ENCODE measurements around the gene PREX1. TPM values are rescaled to one million over a fixed set of nuclear protein-coding genes. Genes with fewer than 3 reads are reported as not detected.
"Not testable (repeated sequence)": the region's sequence is repeated elsewhere in the genome, so short reads cannot be mapped to it uniquely, and the experiment has no call there.

PREX1 gene
- polyA plus RNA-seq, 4 donors = 13.7 to 16.7 (median 15.2) TPM

- DNase-seq (ENCODE audit: low read depth in 4 of 4, low spot score in 2 of 4) = no peak
Observed at GRCh38 chr20:48814633-48815032, 13.2 kb downstream of the PREX1 start.

- no peak for DNase-seq (ENCODE audit: low read depth in 4 of 4, low spot score in 2 of 4)
Observed at GRCh38 chr20:48813930-48814546, 13.8 kb downstream of the PREX1 start.

DNA sequence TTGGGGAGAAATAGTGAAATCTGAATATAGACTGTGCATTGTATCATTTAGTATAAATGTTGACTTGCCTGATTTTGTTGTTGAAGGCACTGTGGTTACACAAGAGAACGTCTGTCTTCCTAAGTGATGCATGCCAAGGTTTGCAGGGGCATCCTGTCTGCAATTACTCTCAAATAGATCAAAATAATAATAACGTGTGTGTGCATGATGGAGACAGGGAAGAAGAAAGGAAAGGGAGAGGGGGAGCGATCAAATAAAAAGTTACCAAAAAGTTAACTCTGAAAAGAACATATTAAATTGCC, 14.4 kb downstream of the PREX1 start:
- DNase-seq (ENCODE audit: low read depth in 4 of 4, low spot score in 2 of 4) = no peak

GRCh38 chr20:48812600-48813445, 15.0 kb downstream of the PREX1 start:
- no peak for DNase-seq (ENCODE audit: low read depth in 4 of 4, low spot score in 2 of 4)

GRCh38 chr20:48812114-48812513, 15.7 kb downstream of the PREX1 start:
- DNase-seq (ENCODE audit: low read depth in 4 of 4, low spot score in 2 of 4) = not testable (repeated sequence)

DNA sequence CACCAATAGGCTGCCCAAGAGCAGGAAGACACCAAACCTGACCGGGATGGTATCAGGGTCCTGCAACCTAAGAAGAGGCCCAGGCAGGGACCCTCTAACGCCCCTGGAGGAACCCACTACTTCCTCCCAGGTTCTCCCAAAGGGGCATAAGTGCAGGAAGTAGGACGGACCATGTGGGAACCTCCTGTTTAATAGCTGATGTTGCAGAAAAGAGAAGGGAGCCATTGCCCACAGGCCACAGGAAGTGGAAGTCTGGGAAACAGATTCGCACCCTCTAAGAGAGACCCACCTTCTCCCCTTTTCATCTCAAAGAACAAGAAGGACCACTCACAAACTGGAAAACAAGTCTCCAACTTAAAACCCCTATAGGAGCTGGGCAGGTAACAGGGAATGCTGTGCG, 18.1 kb downstream of the PREX1 start:
- DNase-seq (ENCODE audit: low read depth in 4 of 4, low spot score in 2 of 4) = no peak

DNA sequence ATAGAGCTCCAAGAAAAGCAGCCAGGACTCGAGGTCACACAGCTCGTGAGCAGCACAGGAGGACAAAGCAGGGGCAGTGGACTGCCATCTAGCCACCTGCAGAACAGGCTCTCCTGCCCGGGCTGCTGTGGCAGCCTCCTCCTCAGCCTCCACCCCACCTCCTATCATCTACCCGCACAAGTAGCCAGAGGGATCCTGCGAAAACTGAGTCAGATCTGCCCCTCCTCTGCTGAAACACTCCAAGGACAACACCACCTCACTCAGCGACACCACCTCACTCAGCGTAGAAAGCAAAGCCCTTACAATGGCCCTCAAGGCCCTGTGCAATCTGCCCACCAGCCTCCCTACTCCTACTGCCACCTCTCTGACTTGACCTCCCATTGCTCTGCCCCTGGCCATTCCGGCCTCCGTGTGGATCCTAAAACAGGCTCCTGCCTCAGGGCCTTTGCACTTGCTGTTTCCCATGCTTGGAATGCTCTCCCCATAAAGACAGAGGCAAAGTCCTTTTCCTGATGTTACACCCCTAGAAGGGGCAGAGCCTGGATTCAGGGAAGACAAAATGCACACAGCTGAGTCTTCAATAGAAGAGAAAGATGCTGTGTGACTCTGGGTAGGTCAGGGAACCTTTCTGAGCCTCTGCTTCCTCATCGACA, 19.3 kb downstream of the PREX1 start:
- DNase-seq (ENCODE audit: low read depth in 4 of 4, low spot score in 2 of 4) = no peak

- no peak for DNase-seq (ENCODE audit: low read depth in 4 of 4, low spot score in 2 of 4)
Observed at GRCh38 chr20:48807586-48808381, 20.0 kb downstream of the PREX1 start.

GRCh38 chr20:48807051-48807450, 20.7 kb downstream of the PREX1 start:
- no peak for DNase-seq (ENCODE audit: low read depth in 4 of 4, low spot score in 2 of 4)

DNA sequence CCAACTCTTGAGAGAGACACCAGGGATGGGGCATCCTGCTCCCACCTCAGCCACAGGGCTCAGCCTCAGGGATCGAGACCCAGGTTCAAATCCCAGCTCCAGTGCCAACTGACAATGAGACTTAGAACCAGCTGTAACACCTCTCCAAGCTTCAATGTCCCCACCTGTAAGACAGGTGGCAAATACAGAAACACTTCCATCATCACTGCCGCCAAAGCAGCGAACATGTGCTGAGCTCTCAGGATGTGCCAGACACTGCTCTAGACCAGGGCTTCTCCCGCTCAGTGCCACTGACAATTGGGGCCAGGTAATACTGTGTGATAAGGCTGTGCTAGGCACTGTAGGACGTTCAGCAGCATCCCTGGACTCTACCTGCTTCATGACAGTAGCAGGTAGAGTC, 22.1 kb downstream of the PREX1 start:
- DNase-seq (ENCODE audit: low read depth in 4 of 4, low spot score in 2 of 4) = no peak

DNA sequence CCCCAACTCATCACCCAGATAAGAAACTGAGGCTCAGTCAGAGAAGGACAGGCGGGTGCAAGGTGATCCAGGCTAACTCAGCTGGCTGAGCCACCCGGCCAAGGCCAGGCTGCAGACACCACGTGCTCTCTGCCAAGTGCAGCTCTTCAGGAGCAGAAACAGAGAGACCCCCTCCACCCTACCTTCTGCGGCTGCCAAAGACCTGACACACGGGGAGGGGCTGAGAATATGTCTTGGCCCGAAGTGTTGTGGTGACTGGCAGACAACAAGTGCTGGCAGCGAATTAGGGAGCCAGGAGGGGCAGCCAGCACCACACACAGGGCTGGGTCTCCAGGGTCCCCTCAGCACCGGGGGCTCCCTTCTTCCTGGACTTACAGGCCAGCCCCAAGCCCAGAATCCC, 22.5 kb downstream of the PREX1 start:
- DNase-seq (ENCODE audit: low read depth in 4 of 4, low spot score in 2 of 4) = no peak

DNA sequence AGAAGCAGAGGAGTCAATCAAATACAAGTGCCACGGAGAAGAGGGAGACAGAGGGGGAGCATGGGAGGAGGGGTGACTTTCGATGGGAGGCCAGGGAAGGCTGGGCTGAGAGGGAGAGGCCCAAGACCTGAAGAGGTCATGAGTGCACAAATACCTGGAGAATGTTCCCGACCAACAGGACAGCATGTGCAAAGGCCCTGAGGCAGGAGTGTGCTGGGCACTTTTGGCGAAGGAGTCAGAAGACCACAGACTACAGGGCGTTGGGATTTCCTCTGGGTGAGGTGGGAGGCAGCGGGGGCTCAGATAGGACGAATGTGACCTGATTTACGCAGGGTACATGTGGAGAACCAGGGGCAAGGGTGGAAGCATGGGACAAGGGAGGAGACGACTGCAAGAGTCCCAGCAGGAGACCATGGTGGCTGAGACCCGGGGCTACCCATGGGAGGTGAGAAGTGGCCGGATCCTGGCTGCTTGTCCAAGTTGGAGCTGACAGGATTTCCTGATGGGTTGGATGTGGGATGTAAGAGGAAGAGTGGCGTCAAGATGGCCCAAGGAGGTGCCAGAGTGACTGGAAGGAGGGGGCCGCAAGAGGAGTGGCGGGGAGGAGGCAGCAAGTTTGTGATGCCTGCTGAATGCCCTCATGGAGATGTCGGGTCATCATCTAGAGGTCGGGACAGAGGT, 23.4 kb downstream of the PREX1 start:
- no peak for DNase-seq (ENCODE audit: low read depth in 4 of 4, low spot score in 2 of 4)

DNA sequence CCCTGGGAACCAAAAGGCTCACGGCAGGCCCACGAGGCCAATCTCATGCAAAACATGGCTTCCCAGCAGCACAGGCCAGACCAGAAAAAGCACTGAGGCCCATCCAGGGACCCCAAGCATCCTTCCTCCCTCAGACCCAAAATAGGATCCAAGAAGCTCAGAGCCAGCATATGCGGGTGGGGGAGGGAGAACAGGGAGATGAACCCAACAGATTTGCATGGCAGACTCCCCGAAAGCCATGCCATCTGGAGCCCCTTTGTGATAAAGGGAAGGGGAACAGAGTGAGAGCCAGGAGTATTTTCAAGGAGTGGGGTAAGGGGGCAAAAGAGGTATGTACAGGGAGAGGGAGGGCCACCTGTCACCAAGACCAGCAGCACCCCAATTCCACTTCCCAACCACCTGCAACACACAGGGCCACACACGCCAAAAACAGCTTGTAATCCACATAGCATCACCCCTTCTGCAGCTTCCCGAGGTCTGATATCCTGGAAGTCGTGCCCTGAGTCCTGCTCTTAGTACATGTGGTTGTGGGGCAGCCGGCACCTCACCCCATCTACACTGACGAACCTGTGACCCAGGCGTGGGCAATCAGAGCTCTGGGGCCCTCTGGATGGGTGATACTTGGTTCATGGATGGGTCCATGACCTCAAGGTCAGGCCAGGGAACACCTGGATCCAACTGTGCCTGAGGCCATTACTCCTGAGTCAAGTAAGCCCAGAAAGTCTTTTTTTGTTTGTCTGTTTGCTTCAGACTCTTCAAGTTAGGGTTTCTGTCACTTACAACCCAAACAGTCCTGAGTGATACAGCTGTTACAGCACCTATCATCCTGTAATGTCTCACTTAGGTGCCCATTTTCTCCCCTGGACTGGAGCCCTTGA, 24.4 kb downstream of the PREX1 start:
- DNase-seq (ENCODE audit: low read depth in 4 of 4, low spot score in 2 of 4) = no peak

- DNase-seq (ENCODE audit: low read depth in 4 of 4, low spot score in 2 of 4) = no peak
Observed at GRCh38 chr20:48802647-48803046, 25.2 kb downstream of the PREX1 start.

GRCh38 chr20:48802216-48802615, 25.6 kb downstream of the PREX1 start:
- no peak for DNase-seq (ENCODE audit: low read depth in 4 of 4, low spot score in 2 of 4)

GRCh38 chr20:48801197-48801596, 26.6 kb downstream of the PREX1 start:
- DNase-seq (ENCODE audit: low read depth in 4 of 4, low spot score in 2 of 4) = no peak

- no peak for DNase-seq (ENCODE audit: low read depth in 4 of 4, low spot score in 2 of 4)
Observed at GRCh38 chr20:48800177-48800576, 27.6 kb downstream of the PREX1 start.

DNA sequence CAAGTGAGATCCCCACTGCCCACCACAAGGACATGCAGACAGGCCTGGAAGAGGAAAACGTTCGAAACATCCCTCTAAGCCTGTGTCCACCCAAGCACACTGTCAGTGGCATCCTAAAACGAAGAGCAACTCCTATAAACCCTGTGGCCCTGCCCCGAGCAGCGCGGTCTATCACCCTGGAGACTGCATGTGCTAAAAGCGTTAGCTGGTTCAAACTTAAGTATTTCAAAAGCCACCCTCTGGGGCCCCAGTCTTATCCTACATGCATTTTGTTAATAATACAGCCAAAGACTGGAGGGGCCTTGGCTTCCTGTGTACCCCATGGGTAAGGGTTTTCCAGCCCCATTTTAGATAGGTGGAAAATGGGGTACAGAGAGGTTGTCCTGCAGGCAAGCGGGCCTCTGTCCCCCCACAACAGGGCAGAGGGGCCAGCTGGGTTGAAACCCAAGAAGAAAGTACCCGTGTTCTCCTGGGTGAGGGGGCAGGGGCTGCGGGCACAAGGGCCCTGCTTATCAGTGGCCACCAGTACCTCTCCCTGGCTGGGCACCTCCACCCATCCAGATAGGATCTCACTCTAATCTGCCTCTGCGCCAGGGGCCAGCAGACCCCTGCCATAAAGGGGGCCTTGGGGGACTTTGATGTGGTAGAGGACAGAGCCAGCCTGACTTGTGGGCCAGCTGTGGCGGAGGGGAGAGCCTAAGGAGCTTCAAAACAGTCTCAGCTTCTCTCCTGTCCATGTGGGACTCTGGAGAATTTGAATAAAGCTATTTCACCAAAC, 28.3 kb downstream of the PREX1 start:
- DNase-seq (ENCODE audit: low read depth in 4 of 4, low spot score in 2 of 4) = no peak

Measured in left renal cortex interstitium (tissue), 4 donors.